Measurements from ENCODE around the gene HS3ST3B1. TPM values are rescaled to one million over a fixed set of nuclear protein-coding genes. Genes with fewer than 3 reads are reported as not detected.

Gene HS3ST3B1
- total RNA-seq, 1 experiment from 2014 or later: 22.3 TPM

GRCh38 chr17:14308965-14309879 is 8.3 kb downstream of the HS3ST3B1 start (continued):
- TF ChIP-seq, protein P1, sequence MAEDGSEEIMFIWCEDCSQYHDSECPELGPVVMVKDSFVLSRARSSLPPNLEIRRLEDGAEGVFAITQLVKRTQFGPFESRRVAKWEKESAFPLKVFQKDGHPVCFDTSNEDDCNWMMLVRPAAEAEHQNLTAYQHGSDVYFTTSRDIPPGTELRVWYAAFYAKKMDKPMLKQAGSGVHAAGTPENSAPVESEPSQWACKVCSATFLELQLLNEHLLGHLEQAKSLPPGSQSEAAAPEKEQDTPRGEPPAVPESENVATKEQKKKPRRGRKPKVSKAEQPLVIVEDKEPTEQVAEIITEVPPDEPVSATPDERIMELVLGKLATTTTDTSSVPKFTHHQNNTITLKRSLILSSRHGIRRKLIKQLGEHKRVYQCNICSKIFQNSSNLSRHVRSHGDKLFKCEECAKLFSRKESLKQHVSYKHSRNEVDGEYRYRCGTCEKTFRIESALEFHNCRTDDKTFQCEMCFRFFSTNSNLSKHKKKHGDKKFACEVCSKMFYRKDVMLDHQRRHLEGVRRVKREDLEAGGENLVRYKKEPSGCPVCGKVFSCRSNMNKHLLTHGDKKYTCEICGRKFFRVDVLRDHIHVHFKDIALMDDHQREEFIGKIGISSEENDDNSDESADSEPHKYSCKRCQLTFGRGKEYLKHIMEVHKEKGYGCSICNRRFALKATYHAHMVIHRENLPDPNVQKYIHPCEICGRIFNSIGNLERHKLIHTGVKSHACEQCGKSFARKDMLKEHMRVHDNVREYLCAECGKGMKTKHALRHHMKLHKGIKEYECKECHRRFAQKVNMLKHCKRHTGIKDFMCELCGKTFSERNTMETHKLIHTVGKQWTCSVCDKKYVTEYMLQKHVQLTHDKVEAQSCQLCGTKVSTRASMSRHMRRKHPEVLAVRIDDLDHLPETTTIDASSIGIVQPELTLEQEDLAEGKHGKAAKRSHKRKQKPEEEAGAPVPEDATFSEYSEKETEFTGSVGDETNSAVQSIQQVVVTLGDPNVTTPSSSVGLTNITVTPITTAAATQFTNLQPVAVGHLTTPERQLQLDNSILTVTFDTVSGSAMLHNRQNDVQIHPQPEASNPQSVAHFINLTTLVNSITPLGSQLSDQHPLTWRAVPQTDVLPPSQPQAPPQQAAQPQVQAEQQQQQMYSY (CRISPR knock-in tag; IDR thresholded peaks at IDR 0.05): no peak
- TF ChIP-seq E2F1 (CRISPR knock-in tag; IDR thresholded peaks at IDR 0.05) (no peak), ZNF416 (CRISPR knock-in tag; IDR thresholded peaks at IDR 0.05) (no peak), KAT7 (CRISPR knock-in tag; IDR thresholded peaks at IDR 0.05; ENCODE audit: borderline replicate concordance) (peak; percentile 78; the same call in 1 of the 2 replicates), CREB1 (CRISPR knock-in tag; IDR thresholded peaks at IDR 0.05) (no peak), MYBL2 (CRISPR knock-in tag; IDR thresholded peaks at IDR 0.05) (peak; percentile 77; the same call in 1 of the 2 replicates), NFATC4 (CRISPR knock-in tag; IDR thresholded peaks at IDR 0.05) (no peak), CTCF (IDR thresholded peaks at IDR 0.05) (no peak), ZNF281 (CRISPR knock-in tag; IDR thresholded peaks at IDR 0.05) (peak; percentile 87), JUN (CRISPR knock-in tag; IDR thresholded peaks at IDR 0.05) (no peak), PRRX2 (CRISPR knock-in tag; IDR thresholded peaks at IDR 0.05) (no peak), NFYB (CRISPR knock-in tag; conservative IDR thresholded peaks at IDR 0.05; ENCODE audit: low read depth) (peak; percentile 83), TEAD1 (CRISPR knock-in tag; IDR thresholded peaks at IDR 0.05) (peak; percentile 49; the same call in 1 of the 2 replicates), ZNF138 (CRISPR knock-in tag; conservative IDR thresholded peaks at IDR 0.05) (no peak), JAZF1 (CRISPR knock-in tag; IDR thresholded peaks at IDR 0.05) (no peak), NFE2L1 (CRISPR knock-in tag; IDR thresholded peaks at IDR 0.05) (0 out of 2 replicates have a peak, but pooled peaks have one; percentile 31), CREM (CRISPR knock-in tag; IDR thresholded peaks at IDR 0.05) (no peak), ETV6 (CRISPR knock-in tag; IDR thresholded peaks at IDR 0.05) (peak; percentile 73)
- TF ChIP-seq, protein P2, sequence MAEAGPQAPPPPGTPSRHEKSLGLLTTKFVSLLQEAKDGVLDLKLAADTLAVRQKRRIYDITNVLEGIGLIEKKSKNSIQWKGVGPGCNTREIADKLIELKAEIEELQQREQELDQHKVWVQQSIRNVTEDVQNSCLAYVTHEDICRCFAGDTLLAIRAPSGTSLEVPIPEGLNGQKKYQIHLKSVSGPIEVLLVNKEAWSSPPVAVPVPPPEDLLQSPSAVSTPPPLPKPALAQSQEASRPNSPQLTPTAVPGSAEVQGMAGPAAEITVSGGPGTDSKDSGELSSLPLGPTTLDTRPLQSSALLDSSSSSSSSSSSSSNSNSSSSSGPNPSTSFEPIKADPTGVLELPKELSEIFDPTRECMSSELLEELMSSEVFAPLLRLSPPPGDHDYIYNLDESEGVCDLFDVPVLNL (CRISPR knock-in tag; IDR thresholded peaks at IDR 0.05; ENCODE audit: borderline replicate concordance, low read depth): 0 out of 2 replicates have a peak, but pooled peaks have one; percentile 33
- TF ChIP-seq, protein P3, sequence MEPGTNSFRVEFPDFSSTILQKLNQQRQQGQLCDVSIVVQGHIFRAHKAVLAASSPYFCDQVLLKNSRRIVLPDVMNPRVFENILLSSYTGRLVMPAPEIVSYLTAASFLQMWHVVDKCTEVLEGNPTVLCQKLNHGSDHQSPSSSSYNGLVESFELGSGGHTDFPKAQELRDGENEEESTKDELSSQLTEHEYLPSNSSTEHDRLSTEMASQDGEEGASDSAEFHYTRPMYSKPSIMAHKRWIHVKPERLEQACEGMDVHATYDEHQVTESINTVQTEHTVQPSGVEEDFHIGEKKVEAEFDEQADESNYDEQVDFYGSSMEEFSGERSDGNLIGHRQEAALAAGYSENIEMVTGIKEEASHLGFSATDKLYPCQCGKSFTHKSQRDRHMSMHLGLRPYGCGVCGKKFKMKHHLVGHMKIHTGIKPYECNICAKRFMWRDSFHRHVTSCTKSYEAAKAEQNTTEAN (CRISPR knock-in tag; IDR thresholded peaks at IDR 0.05): no peak
- TF ChIP-seq, protein P4, sequence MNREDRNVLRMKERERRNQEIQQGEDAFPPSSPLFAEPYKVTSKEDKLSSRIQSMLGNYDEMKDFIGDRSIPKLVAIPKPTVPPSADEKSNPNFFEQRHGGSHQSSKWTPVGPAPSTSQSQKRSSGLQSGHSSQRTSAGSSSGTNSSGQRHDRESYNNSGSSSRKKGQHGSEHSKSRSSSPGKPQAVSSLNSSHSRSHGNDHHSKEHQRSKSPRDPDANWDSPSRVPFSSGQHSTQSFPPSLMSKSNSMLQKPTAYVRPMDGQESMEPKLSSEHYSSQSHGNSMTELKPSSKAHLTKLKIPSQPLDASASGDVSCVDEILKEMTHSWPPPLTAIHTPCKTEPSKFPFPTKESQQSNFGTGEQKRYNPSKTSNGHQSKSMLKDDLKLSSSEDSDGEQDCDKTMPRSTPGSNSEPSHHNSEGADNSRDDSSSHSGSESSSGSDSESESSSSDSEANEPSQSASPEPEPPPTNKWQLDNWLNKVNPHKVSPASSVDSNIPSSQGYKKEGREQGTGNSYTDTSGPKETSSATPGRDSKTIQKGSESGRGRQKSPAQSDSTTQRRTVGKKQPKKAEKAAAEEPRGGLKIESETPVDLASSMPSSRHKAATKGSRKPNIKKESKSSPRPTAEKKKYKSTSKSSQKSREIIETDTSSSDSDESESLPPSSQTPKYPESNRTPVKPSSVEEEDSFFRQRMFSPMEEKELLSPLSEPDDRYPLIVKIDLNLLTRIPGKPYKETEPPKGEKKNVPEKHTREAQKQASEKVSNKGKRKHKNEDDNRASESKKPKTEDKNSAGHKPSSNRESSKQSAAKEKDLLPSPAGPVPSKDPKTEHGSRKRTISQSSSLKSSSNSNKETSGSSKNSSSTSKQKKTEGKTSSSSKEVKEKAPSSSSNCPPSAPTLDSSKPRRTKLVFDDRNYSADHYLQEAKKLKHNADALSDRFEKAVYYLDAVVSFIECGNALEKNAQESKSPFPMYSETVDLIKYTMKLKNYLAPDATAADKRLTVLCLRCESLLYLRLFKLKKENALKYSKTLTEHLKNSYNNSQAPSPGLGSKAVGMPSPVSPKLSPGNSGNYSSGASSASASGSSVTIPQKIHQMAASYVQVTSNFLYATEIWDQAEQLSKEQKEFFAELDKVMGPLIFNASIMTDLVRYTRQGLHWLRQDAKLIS (CRISPR knock-in tag; IDR thresholded peaks at IDR 0.05; ENCODE audit: borderline replicate concordance): peak; percentile 35; the same call in 1 of the 2 replicates
- TF ChIP-seq, protein P5, sequence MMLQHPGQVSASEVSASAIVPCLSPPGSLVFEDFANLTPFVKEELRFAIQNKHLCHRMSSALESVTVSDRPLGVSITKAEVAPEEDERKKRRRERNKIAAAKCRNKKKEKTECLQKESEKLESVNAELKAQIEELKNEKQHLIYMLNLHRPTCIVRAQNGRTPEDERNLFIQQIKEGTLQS (CRISPR knock-in tag; conservative IDR thresholded peaks at IDR 0.05): no peak

All from WTC11 (cell line).